HepG2 (cell line): Measurements from ENCODE around the gene BAIAP2L2.

Experiments used
- CTCF ChIP-seq: sonication (generic); formaldehyde crosslinking; IDR thresholded peaks from 2 replicates; pipeline ENCODE4 v1.5.0; 2020; ENCODE audit warnings: mild to moderate bottlenecking, missing genetic modification reagents, moderate library complexity
- EED ChIP-seq: sonication (generic); formaldehyde crosslinking; IDR thresholded peaks from 2 replicates; pipeline ENCODE4 v1.5.0; 2020; ENCODE audit warnings: mild to moderate bottlenecking, missing genetic modification reagents
- HNRNPL ChIP-seq: fragments of 200-400 bp; formaldehyde crosslinking; IDR thresholded peaks from 2 replicates; pipeline ENCODE4 v1.6.1; 2017; ENCODE audit warnings: mild to moderate bottlenecking, low read depth, low read length
- MAFK ChIP-seq, 2 experiments: IDR thresholded peaks in 1 of 2; conservative IDR thresholded peaks in 1 of 2; 2 replicates each; pipeline ENCODE4 v1.6.1; 2011; ENCODE audit warnings: improper control_type of control experiment in 2 of 2, low read length in 2 of 2
- RNF2 ChIP-seq: fragments of 450-650 bp; conservative IDR thresholded peaks from 2 replicates; pipeline ENCODE4 v1.6.1; 2016; ENCODE audit warnings: low read depth
- ZBTB49 ChIP-seq: sonication (generic); formaldehyde crosslinking; IDR thresholded peaks from 2 replicates; pipeline ENCODE4 v1.4.0; 2020; ENCODE audit warnings: missing genetic modification reagents, borderline replicate concordance
- ZNF124 ChIP-seq: sonication (generic); formaldehyde crosslinking; IDR thresholded peaks from 2 replicates; pipeline ENCODE4 v1.4.0; 2020; ENCODE audit warnings: missing genetic modification reagents

- TF ChIP-seq CTCF (CRISPR knock-in tag) (no peak), EED (no peak), ZBTB49 (CRISPR knock-in tag) (no peak), RNF2 (no peak), ZNF124 (no peak), HNRNPL (no peak), MAFK (conservative IDR thresholded peaks at IDR 0.05 in 1 of 2, IDR thresholded peaks at IDR 0.05 in 1 of 2; ENCODE audit: low read length in 2 of 2) (no peak)
Observed at GRCh38 chr22:38138961-38139360, 28.5 kb upstream of the BAIAP2L2 start.
